Ovary (tissue), 3 donors: ENCODE results near the gene TFDP2.

Source experiments
- CTCF ChIP-seq, 3 donors: fragments of 450-650 bp in 2 of 3; fragments of 200-600 bp in 1 of 3; IDR thresholded peaks; one replicate each; pipeline versions ENCODE4 v1.5.1 to v1.8.0; 2016 to 2022; ENCODE audit warnings: antibody characterized with exemption in 3 of 3, mild to moderate bottlenecking in 1 of 3
- EP300 ChIP-seq: sonication (generic); formaldehyde crosslinking; IDR thresholded peaks from one replicate; pipeline ENCODE4 v1.6.1; 2017; ENCODE audit warnings: antibody characterized with exemption
- POLR2A ChIP-seq: fragments of 450-650 bp; IDR thresholded peaks from one replicate; pipeline ENCODE4 v1.6.1; 2017; ENCODE audit warnings: antibody characterized with exemption, mild to moderate bottlenecking, moderate library complexity
- donor health status: DM: no; HTN: no; CAD: no.

- TF ChIP-seq CTCF (IDR thresholded peaks at IDR 0.05) = no peak
- TF ChIP-seq POLR2A = no peak
- TF ChIP-seq EP300 = no peak
Observed at GRCh38 chr3:141969711-141970110, 179.6 kb downstream of the TFDP2 start.
